GM12891 (cell line): Measurements from ENCODE around the gene ZGPAT.

Experiments used
- PAX5 ChIP-seq: IDR thresholded peaks from 2 replicates; pipeline ENCODE4 v1.6.1; 2011; ENCODE audit warnings: low read length, moderate library complexity, mild to moderate bottlenecking; ENCODE audit not compliant: insufficient read depth, severe bottlenecking
- POLR2A ChIP-seq: IDR thresholded peaks from 2 replicates; pipeline ENCODE4 v1.6.1; 2011; ENCODE audit warnings: low read depth, low read length, control low read depth
- POLR2AphosphoS5 ChIP-seq: IDR thresholded peaks from 2 replicates; pipeline ENCODE4 v1.6.1; 2011; ENCODE audit warnings: low read depth, low read length, control low read depth
- SPI1 ChIP-seq: IDR thresholded peaks from 2 replicates; pipeline ENCODE4 v1.6.1; 2011; ENCODE audit warnings: low read depth, low read length, control low read depth
- TAF1 ChIP-seq: IDR thresholded peaks from 2 replicates; pipeline ENCODE4 v1.6.1; 2011; ENCODE audit warnings: low read depth, low read length, control low read depth

- no peak for TF ChIP-seq POLR2AphosphoS5
- no peak for TF ChIP-seq POLR2A
- TF ChIP-seq SPI1 = no peak
- no peak for TF ChIP-seq TAF1
- no peak for TF ChIP-seq PAX5
These were observed 25.3 kb downstream of the ZGPAT start for GRCh38 chr20:63733117-63733516.
